Liver (tissue), 9 donors: Measurements from ENCODE around the gene GPS2. TPM values are rescaled to one million over a fixed set of nuclear protein-coding genes. Genes with fewer than 3 reads are reported as not detected.

Experiments
- DNase-seq: peaks from one replicate; pipeline ENCODE4 v3.0.0-alpha.2; 2017; ENCODE audit warnings: low spot score
- H3K27ac ChIP-seq, 2 donors: one replicate each; pipeline ENCODE4 v1.7.0; 2013; ENCODE audit warnings: inconsistent platforms in 2 of 2, low read length in 2 of 2, control low read depth in 1 of 2, low read depth in 1 of 2, mild to moderate bottlenecking in 1 of 2
- H3K27me3 ChIP-seq, 4 donors: one replicate each; pipeline versions ENCODE4 v1.6.1 to v1.7.0; 2013; ENCODE audit warnings: low read length in 3 of 4, inconsistent platforms in 1 of 4, mild to moderate bottlenecking in 1 of 4, moderate library complexity in 1 of 4; ENCODE audit not compliant: control insufficient read depth in 4 of 4, insufficient read depth in 4 of 4
- H3K36me3 ChIP-seq, 4 donors: one replicate each; pipeline versions ENCODE4 v1.6.1 to v1.7.0; 2013; ENCODE audit warnings: low read length in 3 of 4, mild to moderate bottlenecking in 3 of 4, low read depth in 1 of 4, moderate library complexity in 1 of 4; ENCODE audit not compliant: control insufficient read depth in 4 of 4, insufficient read depth in 3 of 4
- H3K4me1 ChIP-seq, 4 donors: one replicate each; pipeline versions ENCODE4 v1.6.1 to v1.7.0; 2013; ENCODE audit warnings: low read length in 3 of 4, mild to moderate bottlenecking in 3 of 4, moderate library complexity in 1 of 4; ENCODE audit not compliant: control insufficient read depth in 4 of 4, insufficient read depth in 4 of 4
- H3K4me3 ChIP-seq, 3 donors: one replicate each; pipeline versions ENCODE4 v1.6.1 to v1.7.0; 2013; ENCODE audit warnings: low read length in 3 of 3, control low read depth in 1 of 3, low read depth in 1 of 3, mild to moderate bottlenecking in 1 of 3
- H3K9ac ChIP-seq, 2 donors: one replicate each; pipeline ENCODE4 v1.7.0; 2013; ENCODE audit warnings: low read length in 2 of 2, mild to moderate bottlenecking in 2 of 2, moderate library complexity in 2 of 2, control low read depth in 1 of 2, low read depth in 1 of 2
- H3K9me3 ChIP-seq, 4 donors: one replicate each; pipeline versions ENCODE4 v1.6.1 to v1.7.0; 2013; ENCODE audit warnings: low read length in 3 of 4; ENCODE audit not compliant: control insufficient read depth in 4 of 4
- CTCF ChIP-seq: fragments of 150-350 bp; IDR thresholded peaks from 2 replicates; pipeline ENCODE4 v1.5.1; 2017; ENCODE audit warnings: improper control_type of control experiment, low read depth, low read length; ENCODE audit not compliant: missing input control
- EGR1 ChIP-seq, 2 donors: IDR thresholded peaks; 2 replicates each; pipeline ENCODE4 v1.6.1; 2016 to 2018; ENCODE audit warnings: antibody characterized with exemption in 2 of 2, low read depth in 2 of 2
- FOXA1 ChIP-seq: IDR thresholded peaks from 2 replicates; pipeline ENCODE4 v1.6.1; 2016; ENCODE audit warnings: antibody characterized with exemption
- GABPA ChIP-seq, 2 donors: IDR thresholded peaks in 1 of 2; conservative IDR thresholded peaks in 1 of 2; 2 replicates each; pipeline ENCODE4 v1.6.1; 2016; ENCODE audit warnings: antibody characterized with exemption in 2 of 2, mild to moderate bottlenecking in 1 of 2, moderate library complexity in 1 of 2
- HNF4A ChIP-seq, 2 donors: conservative IDR thresholded peaks; 2 replicates each; pipeline ENCODE4 v1.6.1; 2016; ENCODE audit warnings: antibody characterized with exemption in 2 of 2, mild to moderate bottlenecking in 2 of 2
- HNF4G ChIP-seq: IDR thresholded peaks from 2 replicates; pipeline ENCODE4 v1.6.1; 2016; ENCODE audit warnings: antibody characterized with exemption
- MAX ChIP-seq: IDR thresholded peaks from 2 replicates; pipeline ENCODE4 v1.6.1; 2016; ENCODE audit warnings: antibody characterized with exemption
- NR2F2 ChIP-seq: IDR thresholded peaks from 2 replicates; pipeline ENCODE4 v1.6.1; 2016; ENCODE audit warnings: antibody characterized with exemption
- RAD21 ChIP-seq, 2 donors: IDR thresholded peaks; 2 replicates each; pipeline ENCODE4 v1.6.1; 2016; ENCODE audit warnings: antibody characterized with exemption in 2 of 2, mild to moderate bottlenecking in 2 of 2
- RXRA ChIP-seq, 2 donors: IDR thresholded peaks; 2 replicates each; pipeline ENCODE4 v1.6.1; 2017 to 2018; ENCODE audit warnings: antibody characterized with exemption in 2 of 2, mild to moderate bottlenecking in 1 of 2
- SP1 ChIP-seq: IDR thresholded peaks from 2 replicates; pipeline ENCODE4 v1.6.1; 2018; ENCODE audit warnings: antibody characterized with exemption, mild to moderate bottlenecking
- TAF1 ChIP-seq: conservative IDR thresholded peaks from 2 replicates; pipeline ENCODE4 v1.6.1; 2016; ENCODE audit warnings: antibody characterized with exemption, mild to moderate bottlenecking
- ZBTB33 ChIP-seq: IDR thresholded peaks from 2 replicates; pipeline ENCODE4 v1.6.1; 2016; ENCODE audit warnings: antibody characterized with exemption
- WGBS: extraction: QIAGEN DNeasy Blood & Tissue Kit; methylation state at CpG from one replicate; pipeline ENCODE4 v1.1.7; 2013; 5-methylcytosine and 5-hydroxymethylcytosine counted together
- polyA plus RNA-seq, 2 donors: library from polyadenylated mRNA; stranded (reverse) in 1 of 2; unstranded in 1 of 2; fragments of 200-250 nt in 1 of 2; fragments of >200 nt in 1 of 2; fragmentation: Nextera tagmentation in 1 of 2; extraction: Ambion mirVana in 1 of 2; gene quantifications; one replicate each; pipeline versions ENCODE4 v1.2.1 to v1.2.3, GENCODE V29; 2013 to 2015
- total RNA-seq, 2 donors: library from RNA; depleted of rRNA; stranded (reverse); fragments of >200 nt; gene quantifications; one replicate each; pipeline ENCODE4 v1.2.3, GENCODE V29; 2014
- TF ChIP-seq, protein P1 (sequence below): IDR thresholded peaks from 2 replicates; pipeline ENCODE4 v1.6.1; 2016; ENCODE audit warnings: antibody characterized with exemption
- TF ChIP-seq, protein P2 (sequence below): IDR thresholded peaks from 2 replicates; pipeline ENCODE4 v1.6.1; 2016; ENCODE audit warnings: antibody characterized with exemption, mild to moderate bottlenecking
- donor health status: healthy.
- donor health status: healthy.
- donor health status: healthy.
- donor health status: healthy.
- donor health status: healthy.

The GPS2 gene
- total and polyA plus RNA-seq, 4 donors = 20.8 to 43.1 (median 22.8) TPM

- no peak for DNase-seq
- TF ChIP-seq RXRA (IDR thresholded peaks at IDR 0.05) (no peak), FOXA1 (no peak), RAD21 (IDR thresholded peaks at IDR 0.05) (no peak), NR2F2 (no peak), TAF1 (no peak), HNF4G (no peak), MAX (no peak), SP1 (no peak), HNF4A (conservative IDR thresholded peaks at IDR 0.05) (no peak), GABPA (IDR thresholded peaks at IDR 0.05 in 1 of 2, conservative IDR thresholded peaks at IDR 0.05 in 1 of 2) (no peak), ZBTB33 (no peak), CTCF (no peak)
- TF ChIP-seq, protein P1, sequence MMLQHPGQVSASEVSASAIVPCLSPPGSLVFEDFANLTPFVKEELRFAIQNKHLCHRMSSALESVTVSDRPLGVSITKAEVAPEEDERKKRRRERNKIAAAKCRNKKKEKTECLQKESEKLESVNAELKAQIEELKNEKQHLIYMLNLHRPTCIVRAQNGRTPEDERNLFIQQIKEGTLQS = no peak
- TF ChIP-seq, protein P2, sequence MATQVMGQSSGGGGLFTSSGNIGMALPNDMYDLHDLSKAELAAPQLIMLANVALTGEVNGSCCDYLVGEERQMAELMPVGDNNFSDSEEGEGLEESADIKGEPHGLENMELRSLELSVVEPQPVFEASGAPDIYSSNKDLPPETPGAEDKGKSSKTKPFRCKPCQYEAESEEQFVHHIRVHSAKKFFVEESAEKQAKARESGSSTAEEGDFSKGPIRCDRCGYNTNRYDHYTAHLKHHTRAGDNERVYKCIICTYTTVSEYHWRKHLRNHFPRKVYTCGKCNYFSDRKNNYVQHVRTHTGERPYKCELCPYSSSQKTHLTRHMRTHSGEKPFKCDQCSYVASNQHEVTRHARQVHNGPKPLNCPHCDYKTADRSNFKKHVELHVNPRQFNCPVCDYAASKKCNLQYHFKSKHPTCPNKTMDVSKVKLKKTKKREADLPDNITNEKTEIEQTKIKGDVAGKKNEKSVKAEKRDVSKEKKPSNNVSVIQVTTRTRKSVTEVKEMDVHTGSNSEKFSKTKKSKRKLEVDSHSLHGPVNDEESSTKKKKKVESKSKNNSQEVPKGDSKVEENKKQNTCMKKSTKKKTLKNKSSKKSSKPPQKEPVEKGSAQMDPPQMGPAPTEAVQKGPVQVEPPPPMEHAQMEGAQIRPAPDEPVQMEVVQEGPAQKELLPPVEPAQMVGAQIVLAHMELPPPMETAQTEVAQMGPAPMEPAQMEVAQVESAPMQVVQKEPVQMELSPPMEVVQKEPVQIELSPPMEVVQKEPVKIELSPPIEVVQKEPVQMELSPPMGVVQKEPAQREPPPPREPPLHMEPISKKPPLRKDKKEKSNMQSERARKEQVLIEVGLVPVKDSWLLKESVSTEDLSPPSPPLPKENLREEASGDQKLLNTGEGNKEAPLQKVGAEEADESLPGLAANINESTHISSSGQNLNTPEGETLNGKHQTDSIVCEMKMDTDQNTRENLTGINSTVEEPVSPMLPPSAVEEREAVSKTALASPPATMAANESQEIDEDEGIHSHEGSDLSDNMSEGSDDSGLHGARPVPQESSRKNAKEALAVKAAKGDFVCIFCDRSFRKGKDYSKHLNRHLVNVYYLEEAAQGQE = no peak
- H3K27ac ChIP-seq = no peak overlapping the region
- 94% methylated on average over 12 of the region's 12 CpGs for WGBS
- no peaks in the 10 kb centered on the region for H3K27me3 ChIP-seq
- H3K4me1 ChIP-seq = peaks cover 8 to 17% (median 13%) of the 10 kb centered on the region in 4 donors
- H3K9ac ChIP-seq = no peak overlapping the region
- no peaks in the 10 kb centered on the region for H3K9me3 ChIP-seq
- no peak overlapping the region for H3K4me3 ChIP-seq
- H3K36me3 ChIP-seq = no peaks in the 10 kb centered on the region
Measured at GRCh38 chr17:7285679-7286078, 29.5 kb downstream of the GPS2 start.

- Histone ChIP-seq H3K4me3 (no peak overlapping the region), H3K27me3 (no peaks in the 10 kb centered on the region), H3K36me3 (no peaks in the 10 kb centered on the region), H3K9me3 (no peaks in the 10 kb centered on the region), H3K9ac (no peak overlapping the region), H3K4me1 (peaks cover 9 to 19% (median 13%) of the 10 kb centered on the region in 4 donors), H3K27ac (no peak overlapping the region)
- WGBS = 93% methylated on average over 16 of the region's 16 CpGs
- no peak for DNase-seq
- TF ChIP-seq HNF4A (conservative IDR thresholded peaks at IDR 0.05) (no peak), HNF4G (no peak), ZBTB33 (no peak), EGR1 (IDR thresholded peaks at IDR 0.05; ENCODE audit: low read depth in 2 of 2) (no peak), CTCF (no peak), GABPA (IDR thresholded peaks at IDR 0.05 in 1 of 2, conservative IDR thresholded peaks at IDR 0.05 in 1 of 2) (no peak), TAF1 (no peak)
- TF ChIP-seq, protein P2 = no peak
Measured at GRCh38 chr17:7284911-7285310, 30.2 kb downstream of the GPS2 start.
